Mesenteric fat pad (tissue), 1 donor: ENCODE data around the gene CDK14. TPM values are rescaled to one million over a fixed set of nuclear protein-coding genes. Genes with fewer than 3 reads are reported as not detected.

Source experiments
- DNase-seq: peaks from one replicate; pipeline ENCODE4 v3.0.0-alpha.2; 2020; ENCODE audit warnings: low spot score
- total RNA-seq: library from RNA; stranded (reverse); fragmentation: NEBNext Ultra II Directional; extraction: Animal tissue kit (Norgen Biotek cat#: 25700); gene quantifications from one replicate; pipeline ENCODE4 v1.2.1, GENCODE V29; 2021
- donor health status: DM: yes; HTN: yes; CAD: no.

Gene CDK14
- total RNA-seq, 1 donor from 2014 or later: 47.2 TPM

DNA sequence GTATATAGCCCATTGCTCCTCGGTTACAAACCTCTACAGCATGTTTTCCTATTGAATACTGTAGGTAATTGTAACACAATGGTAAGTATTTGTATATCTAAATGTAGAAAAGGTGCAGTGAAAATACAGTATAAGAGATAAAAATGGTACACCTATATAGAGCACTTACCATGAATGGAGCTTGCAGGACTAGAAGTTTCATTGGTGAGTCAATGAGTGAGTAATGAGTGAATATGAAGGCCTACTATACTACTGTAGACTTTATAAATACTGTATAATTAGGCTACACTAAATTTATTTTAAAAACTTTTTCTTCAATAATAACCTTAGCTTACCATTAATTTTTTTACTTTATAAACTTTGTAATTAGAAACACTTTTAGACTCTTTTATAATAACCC is 239.7 kb downstream of the CDK14 start:
- no peak for DNase-seq

DNA sequence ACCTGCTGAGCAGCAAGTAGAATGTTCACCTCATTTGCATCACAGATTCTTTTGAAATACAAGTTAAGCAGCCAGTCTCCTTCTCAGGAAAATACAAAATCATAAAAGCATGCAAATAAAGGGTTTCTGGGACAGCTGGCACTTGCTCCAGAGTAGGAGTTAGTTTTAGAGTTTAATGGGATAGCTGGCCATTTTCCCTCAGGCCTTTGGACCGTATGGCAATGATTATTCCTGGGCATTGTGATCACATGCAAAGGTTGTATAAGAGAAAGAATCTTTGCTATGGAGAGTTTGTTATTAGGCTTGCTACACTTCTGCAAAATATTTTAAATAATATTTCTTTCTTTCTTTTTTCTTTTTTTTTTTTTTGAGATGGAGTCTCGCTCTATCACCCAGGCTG is 240.8 kb downstream of the CDK14 start:
- DNase-seq: no peak

DNA sequence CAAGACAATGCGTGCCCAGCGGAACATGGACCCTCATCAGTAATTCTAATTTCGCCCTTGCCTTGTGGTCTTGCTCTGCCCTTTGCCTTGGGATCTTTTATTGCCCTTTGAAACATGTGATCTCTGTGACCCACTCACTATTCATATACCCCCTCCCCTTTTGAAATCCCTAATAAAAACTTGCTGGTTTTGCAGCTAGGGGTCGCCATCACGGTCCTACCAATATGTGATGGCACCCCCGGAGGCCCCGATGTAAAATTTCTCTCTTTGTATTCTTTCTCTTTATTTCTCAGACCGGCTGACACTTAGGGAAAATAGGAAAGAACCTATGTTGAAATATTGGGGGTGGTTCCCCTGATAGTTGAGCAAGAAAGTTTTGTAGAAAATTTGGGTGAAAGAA is 242.7 kb downstream of the CDK14 start:
- no peak for DNase-seq

DNA sequence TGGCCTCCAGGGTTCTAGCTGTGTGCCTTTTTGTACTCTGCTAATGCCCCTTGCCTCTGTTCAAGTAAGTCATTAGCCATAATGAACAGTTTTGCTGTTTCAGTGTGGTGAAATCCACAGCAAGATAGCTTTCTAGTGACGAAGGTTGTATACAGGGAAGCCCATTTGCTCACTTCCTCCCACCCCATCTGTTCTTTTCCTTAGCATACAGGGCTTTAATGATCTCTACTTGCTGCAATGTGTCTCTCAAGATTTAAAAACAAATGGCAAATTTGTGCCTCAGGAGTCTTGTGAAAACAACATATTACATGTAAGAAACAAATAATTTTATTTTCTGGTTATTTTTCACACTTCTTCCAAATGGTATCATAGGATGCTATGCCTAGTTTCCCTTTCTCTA is 243.2 kb downstream of the CDK14 start:
- no peak for DNase-seq

DNA sequence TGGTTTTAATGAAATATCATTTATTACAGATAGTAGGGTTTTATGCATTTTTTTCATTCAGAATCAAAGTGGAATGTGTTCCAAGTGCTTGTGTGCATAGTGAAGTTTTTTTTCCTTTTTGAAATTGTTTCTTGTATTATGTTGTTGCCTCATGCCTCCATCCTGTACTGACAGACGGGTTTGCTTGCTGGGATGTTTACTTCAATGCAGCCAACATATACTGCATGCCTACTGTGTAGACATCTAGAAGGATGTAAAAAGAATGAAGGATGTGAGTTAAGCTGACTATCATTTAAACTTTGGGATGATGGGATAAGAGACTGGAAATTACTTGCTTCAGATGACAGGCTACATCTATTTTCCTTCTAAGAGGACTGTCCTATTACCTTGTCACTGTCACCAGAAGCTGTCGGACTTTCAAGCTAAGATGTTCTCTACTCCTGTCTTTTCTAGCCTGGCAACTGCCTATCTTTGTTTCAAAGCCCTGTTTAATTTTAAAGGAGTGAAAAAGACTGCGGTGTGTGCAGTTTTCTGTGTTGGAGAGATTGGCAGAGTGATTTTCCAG is 243.7 kb downstream of the CDK14 start:
- DNase-seq: no peak

DNA sequence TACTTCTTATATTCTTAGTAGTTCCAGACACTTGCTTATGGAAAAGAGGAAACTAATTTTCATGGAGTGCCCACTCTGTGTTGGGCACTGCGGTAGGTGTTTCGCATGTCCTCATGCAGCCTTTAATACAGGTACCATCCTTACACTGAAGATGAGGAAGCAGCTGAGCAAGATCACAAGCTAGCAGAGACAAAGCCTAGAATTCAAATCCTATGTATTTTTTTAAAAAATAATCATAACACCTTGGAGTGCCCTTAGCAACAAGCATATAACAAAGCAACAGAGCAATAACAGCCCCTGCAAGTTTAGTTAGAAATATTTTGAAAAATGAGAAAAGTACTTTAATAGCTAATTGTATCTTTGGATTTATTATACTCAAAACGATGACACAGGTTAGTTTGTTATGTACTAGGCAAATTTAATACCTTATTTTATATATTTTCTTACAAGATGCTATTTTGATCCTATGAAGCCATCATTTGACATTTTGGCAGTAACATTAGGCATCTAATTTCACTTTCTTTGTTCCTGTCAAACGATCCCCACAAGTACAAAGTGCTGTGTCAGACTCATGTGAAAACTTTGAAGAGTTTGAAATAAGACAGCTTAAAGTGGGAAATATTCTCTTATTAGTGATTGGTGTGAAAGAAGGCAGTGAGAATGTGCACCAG is 245.8 kb downstream of the CDK14 start:
- DNase-seq: no peak

DNA sequence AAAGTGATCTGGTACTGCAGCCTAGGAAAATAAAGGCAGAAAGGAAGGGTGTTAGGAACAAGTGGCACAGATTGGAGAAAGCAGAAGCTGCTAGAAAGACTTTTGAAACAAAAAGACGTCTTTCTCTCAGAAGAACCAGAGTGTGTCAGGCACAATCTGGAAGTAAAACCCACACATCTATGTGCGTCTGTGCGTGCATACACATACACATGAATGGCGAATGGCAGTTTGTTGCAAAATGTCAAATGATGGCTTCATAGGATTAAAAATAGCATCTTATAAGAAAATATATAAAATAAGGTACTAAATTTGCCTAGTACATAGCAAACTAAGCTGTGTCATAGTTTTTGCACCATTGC is 246.3 kb downstream of the CDK14 start:
- DNase-seq: no peak

DNA sequence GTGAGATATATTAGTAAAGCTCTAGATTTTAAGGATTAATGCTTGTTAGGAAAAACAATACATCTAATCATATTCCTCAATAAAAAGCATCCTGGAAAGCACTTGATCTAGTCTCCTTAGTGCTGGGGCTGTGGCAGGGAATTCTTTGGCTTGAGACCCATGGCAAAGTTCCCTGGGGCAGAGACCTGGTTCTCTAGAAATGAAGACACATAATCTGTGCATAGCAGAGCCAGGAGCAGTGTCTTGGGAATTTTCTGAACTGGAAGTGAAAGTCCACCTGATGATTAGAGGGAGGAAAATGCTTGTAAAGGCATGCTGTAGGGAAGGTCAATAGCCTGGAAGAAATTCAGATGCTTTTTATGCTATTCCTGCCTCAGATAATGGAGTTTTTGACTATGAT is 247.4 kb downstream of the CDK14 start:
- no peak for DNase-seq

DNA sequence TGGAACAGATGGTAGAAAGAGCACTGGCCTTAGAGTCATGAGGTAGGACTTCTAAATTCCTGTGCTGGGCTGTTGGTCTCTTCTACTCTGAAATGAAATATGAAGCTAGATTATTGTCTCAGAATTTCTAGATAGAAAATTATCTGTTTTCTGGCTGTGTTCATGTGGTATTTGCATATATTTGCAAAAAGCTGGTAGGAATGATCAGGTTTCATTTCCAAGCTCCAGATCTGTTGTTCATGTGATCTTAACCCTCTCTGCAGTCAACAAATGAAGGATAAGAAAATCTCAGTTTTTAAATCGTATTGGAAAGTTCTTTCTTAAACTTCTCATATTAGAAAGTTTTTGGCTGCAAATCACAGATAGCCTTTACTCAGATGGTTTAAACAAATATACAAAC is 248.3 kb downstream of the CDK14 start:
- no peak for DNase-seq

DNA sequence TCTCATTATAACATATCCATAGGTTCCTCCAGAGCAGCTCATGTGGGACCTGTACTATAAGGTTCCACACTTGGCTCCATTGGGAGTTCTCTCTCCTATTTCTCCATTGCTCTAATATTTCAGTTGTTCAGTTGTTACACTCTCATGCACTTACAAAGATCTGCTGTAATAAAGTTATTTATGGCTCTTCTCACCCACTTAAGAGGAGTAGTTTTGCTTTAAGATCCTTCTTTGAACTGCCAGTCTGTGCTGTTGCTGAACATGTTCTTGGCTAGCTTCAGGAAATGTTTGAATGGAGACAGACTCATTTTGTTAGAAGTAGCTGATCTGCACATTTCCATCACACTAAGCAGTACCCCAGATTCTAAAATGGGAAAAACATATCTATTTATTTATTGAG is 250.1 kb downstream of the CDK14 start:
- no peak for DNase-seq

DNA sequence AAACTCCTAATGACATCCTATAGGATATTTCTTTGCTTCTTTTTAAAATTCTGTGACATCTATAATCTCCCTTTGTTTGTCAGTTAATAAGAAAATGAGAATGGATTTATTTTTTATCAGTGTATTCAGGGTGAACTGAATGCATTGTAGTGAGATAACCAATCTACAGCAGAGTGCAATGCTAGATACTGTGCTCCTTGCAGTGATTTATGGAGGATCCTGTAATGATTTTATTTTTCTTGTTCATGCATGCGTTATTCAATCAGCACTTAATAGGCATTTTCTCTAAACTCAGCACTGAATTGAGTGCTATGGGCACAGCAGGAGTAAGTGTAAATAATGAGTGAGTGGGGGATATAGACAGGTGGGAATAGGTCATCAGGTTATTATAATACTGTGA is 253.9 kb downstream of the CDK14 start:
- no peak for DNase-seq

DNA sequence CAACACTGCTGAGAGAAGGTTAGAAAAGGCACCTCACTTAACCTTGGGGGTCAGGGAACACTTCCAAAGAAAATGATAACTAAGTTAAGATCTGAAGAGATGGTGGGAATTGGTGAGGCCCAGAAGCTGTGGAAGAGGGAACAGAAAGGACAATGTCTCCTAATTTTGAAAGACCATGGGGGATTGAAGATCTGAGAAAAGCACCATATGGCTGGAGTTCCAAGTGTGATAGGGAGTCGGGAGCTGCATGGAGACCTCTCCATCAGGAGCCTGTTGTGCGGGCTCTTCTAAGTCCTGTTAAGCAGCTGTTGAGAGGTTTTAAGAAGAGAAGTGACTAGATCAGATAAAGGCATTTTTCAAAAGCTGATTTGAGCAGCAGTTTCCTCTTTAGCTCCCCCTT is 254.3 kb downstream of the CDK14 start:
- DNase-seq: no peak

DNA sequence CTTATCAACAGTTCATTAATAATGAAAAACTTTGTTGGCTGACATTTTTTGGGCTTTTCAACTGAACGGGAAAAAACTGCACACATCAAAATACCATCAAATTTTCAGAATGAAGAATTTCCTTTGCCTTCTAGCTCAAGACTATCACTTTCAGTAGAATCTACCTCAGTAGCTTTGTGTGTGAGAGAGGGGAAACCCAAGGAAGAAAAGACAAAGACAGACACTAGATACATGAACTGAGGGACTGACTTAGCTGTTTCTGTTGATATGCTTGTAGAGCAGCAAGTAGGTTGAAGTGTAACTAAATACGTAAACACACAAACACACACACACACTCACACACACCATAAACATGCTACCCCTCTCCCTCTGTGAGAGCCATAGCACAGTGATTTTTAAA is 257.1 kb downstream of the CDK14 start:
- no peak for DNase-seq

DNA sequence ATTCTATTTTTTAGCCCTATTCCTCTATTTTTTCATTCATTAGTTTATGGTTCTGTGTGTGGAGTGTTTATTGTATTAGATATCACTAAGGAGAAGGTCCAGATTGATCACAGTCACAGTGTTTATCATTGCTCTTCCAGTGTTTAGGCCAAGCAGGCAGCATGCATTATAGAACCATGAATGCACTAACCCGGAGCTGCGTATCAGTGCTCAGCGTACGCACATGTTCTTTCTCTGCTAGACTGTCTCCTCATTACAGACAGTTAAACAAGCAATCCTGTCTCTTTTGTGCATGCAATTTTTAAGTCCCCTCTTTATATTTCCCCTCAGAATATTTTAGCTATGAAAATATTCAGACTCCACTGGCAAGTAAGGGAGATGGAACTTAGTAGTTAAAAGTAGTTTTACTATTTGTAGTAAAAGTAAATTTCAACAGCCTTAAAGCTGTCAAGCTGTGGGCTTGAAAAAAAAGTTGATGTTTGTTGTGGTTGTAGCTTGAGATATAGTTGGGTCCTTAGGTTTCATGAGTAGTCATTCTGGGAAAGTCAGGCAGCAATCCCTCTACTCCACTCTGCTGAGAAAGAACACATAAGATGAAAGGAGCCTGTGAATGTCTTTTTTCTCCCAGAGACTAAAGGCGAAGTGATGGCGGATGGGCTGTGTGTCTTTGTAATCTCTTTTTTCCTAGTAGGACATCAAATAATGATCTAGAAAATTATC is 260.4 kb downstream of the CDK14 start:
- no peak for DNase-seq

DNA sequence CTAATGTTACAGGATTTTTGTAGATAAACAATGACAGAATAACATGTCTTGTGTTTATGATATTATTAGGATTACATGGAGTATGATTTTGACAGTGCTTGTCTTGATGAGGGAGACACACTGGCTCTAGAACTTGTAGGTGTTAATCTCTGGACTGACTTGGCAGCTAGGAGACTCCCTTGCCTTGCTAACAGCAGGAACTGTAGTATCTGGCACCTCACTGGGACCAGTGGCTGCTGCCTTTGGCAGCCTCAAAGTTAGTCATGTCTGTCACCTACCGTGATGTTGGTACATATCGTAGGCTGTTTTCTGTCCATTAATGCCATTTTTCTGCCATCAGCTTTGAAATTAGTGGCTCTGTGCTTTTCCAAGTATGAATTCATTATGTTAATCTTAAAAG is 261.5 kb downstream of the CDK14 start:
- DNase-seq: no peak

DNA sequence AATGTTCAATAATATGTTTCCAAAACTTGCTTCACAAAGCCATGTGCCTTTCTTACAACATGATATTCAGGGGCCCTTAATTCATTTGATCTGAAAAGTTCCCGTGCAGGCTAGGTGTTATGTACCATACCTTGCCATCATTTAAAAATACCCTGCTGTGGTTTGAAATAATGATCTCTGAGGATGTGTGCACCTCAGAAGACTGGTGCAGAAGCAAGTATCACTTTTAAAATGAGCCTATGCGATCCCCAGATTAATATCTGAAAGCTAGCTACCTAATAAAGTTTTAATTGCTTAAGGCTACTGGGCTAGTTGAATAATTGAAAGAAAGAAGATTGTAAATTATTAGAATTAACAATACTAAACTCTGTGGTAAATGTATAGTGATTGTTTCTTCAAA is 262.4 kb downstream of the CDK14 start:
- DNase-seq: no peak

DNA sequence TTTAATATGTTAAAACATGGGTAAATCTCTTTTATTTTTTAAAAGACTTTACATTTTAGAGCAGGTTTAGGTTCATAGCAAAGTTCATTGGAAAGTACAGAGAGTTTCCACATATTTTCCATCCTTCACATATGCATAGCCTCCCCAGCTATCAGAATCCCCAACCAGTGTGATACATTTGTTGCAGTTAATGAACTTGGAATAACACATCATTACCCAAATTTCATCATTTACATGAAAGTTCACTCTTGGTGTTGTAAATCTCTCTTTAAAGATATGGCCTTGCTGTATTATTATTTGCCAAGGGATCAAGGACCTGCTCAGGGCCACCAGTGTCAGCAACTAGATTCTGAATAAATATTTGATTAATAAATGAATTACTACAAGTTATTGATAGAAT is 263.4 kb downstream of the CDK14 start:
- no peak for DNase-seq

DNA sequence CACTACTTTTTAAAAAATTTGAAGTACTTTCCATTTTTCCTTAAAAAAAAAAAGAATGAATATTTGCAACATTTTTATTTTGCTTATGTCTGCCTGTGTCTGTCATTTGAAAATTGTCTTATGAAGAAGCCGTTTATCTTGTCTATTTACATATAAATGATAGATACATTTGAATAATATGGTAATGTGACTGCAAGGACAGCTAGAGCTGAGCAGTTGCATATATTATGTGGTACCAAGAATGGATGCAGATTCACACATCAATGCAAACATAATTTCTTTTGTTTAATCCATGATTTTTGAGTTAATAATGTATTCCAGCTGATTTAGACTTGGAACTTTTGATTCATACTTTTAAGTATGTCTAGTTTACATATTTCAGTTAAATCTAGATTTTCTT is 268.0 kb downstream of the CDK14 start:
- no peak for DNase-seq

DNA sequence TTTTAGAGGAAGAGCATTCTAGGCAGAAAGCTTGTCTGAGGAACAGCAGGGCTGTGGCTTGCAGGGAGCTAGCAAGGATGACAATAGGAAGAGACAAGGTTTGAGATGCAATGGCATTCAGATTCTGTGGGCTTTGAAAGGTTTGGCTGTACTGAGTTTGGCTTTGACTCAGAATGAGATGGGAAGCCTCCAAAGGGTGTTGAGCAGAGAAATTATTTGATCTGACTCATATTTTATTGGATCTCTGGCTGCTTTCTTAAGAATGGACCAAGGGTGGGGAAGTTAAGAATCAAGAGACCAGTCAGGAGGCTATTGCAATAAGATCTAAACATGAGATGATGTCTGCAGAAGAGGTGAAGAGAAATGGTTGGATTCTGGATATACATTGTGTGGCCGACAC is 273.2 kb downstream of the CDK14 start:
- DNase-seq: no peak

DNA sequence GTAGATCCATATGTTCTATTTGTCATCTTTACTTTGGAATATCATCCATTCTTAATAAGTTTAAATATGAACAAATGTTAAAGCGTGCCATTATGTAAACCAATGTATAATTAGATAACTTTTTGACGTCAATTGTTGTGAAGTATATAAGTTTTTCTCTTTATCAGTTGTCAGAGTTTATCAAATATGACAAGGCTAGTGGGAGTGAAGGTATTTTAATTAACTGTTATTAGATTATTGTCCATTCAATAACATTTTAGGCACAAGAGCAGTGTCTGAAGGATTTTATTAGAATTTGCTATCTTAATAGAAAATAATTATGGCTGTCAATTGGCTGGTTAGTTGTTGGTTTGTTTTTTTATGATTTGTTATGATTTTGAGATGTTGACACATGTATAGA is 280.6 kb downstream of the CDK14 start:
- no peak for DNase-seq

DNA sequence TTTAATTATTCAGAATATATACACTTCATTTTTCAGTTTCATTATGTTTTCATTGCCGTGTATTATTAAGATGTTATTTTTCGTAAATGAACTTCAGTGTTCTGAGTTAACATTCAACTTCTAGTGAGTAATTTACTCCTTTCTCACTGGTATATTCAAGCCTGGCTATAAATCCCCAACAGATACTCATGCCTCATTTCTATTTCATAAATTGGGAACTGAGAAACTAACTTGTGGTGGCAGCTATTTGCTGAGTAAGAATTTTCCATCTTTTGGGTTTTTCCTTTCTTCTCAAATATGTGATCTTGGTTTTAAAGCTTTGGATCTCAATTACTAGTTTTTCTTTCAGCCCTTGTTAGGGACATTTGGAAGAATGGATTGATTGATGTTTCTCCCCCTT is 281.1 kb downstream of the CDK14 start:
- no peak for DNase-seq

DNA sequence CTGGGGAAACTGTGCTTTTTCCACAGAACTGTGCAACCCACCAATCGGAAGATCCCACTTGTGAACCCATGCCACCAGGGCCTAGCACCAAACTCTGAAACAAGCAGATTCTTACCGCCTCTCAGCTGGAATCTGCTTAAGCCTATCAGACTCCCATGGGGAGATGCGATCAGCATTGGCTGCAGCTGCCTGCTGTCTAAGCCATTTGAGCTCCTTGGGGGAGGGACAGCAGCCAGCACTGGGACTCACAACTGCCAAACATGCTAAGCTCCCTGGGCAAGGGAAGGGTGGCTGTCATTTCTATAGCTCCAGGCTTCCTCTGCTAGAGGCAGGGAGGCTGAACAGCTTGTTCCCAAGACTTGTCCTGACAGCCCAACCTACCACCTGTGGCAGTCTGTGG is 283.8 kb downstream of the CDK14 start:
- no peak for DNase-seq

DNA sequence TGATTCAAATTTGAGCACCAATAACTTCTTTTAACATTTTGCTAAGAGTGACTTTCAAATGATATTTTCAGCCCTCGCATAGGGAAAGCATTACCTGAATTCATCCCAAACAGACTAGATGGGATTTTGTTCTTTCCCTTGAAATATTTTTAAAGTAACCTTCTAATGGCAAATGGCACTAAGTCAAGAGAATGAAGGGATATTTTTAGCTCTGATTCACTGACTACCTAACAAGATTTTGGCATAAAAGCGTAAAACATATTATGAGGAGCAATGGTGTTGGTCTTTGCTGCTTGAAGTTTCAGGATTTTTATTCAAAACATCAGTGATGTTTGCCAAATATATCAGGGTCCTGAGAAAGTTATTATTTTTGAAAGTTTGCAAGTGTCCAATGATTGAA is 290.3 kb downstream of the CDK14 start:
- DNase-seq: no peak
